ENCODE measurements around the gene MAN1C1.

DNA sequence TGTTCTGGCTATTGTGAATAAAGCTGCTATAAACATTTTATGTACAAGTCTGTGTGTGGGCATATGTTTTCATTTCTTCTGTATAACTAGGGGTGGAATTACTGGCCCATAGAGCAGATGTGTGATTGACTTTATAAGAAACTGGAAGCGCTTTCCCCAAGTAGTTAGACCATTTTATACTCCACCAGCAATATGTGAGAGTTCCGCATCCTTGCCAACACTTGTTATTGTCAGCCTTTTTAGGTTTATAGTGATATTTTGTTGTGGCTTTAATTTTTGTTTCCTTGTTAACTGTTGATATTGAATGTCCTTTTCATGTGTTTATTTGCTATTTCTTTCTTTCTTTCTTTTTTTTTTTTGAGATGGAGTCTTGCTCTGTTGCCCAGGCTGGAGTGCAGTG is 9.4 kb downstream of the MAN1C1 start:
- TF ChIP-seq, protein P1, sequence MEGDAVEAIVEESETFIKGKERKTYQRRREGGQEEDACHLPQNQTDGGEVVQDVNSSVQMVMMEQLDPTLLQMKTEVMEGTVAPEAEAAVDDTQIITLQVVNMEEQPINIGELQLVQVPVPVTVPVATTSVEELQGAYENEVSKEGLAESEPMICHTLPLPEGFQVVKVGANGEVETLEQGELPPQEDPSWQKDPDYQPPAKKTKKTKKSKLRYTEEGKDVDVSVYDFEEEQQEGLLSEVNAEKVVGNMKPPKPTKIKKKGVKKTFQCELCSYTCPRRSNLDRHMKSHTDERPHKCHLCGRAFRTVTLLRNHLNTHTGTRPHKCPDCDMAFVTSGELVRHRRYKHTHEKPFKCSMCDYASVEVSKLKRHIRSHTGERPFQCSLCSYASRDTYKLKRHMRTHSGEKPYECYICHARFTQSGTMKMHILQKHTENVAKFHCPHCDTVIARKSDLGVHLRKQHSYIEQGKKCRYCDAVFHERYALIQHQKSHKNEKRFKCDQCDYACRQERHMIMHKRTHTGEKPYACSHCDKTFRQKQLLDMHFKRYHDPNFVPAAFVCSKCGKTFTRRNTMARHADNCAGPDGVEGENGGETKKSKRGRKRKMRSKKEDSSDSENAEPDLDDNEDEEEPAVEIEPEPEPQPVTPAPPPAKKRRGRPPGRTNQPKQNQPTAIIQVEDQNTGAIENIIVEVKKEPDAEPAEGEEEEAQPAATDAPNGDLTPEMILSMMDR (IDR thresholded peaks at IDR 0.05) = no peak
- no peak for TF ChIP-seq POLR2A (IDR thresholded peaks at IDR 0.05)

Measured in body of pancreas (tissue), 4 donors.